Measurements from ENCODE around the gene PSMA7. TPM values are rescaled to one million over a fixed set of nuclear protein-coding genes. Genes with fewer than 3 reads are reported as not detected.
"Not testable (repeated sequence)": the region's sequence is repeated elsewhere in the genome, so short reads cannot be mapped to it uniquely, and the experiment has no call there.

The PSMA7 gene
- total RNA-seq, 6 experiments from 2014 or later: 296 to 357 (median 334) TPM

DNA sequence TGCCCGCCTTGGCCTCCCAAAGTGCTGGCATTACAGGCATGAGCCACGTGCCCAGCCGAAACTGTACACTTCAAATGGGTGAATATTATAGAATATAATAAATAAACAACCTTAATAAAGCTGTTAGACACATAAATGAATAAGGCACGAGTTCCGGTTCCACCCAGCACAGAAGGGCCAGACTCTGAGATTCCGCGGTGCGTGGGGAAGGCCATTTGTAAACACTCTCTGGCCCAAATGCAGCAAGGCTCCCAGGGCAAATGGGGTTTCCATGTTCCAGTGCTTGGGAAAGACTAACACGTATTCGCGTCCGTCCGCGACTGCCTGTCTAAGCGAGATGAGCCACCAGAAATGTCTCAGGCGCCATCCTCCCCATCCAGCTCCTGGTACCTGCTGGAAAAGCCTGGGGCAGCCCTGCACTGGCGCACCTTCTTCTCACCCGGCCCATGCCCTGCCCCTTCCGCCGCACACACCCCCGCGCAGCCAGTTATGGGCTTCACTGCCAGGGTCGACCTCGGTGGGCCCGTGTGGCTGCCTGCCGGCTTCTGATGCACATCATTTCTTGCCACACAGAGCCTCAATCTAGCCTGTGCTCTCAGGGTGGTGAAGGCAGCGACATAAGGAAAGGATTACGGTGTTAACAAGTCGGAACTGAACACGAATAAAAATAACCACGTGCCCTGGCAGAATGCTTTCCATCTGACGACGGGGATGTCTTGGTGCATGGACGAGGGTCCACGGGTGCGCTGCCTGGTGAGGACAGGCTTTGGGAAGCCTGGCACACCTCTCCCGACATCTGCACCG, 26.4 kb downstream of the PSMA7 start:
- Mint-ChIP-seq H3K4me3 (no peak overlapping the region), H3K27me3 (ENCODE audit: insufficient read depth) (peaks cover 20% of the 10 kb centered on the region), H3K27ac (no peak overlapping the region), H3K36me3 (ENCODE audit: low read depth) (peaks cover 11% of the 10 kb centered on the region), H3K9me3 (peaks cover 23% of the 10 kb centered on the region), H3K4me1 (ENCODE audit: low read depth) (peaks cover 11% of the 10 kb centered on the region)
- TF ChIP-seq, protein P1, sequence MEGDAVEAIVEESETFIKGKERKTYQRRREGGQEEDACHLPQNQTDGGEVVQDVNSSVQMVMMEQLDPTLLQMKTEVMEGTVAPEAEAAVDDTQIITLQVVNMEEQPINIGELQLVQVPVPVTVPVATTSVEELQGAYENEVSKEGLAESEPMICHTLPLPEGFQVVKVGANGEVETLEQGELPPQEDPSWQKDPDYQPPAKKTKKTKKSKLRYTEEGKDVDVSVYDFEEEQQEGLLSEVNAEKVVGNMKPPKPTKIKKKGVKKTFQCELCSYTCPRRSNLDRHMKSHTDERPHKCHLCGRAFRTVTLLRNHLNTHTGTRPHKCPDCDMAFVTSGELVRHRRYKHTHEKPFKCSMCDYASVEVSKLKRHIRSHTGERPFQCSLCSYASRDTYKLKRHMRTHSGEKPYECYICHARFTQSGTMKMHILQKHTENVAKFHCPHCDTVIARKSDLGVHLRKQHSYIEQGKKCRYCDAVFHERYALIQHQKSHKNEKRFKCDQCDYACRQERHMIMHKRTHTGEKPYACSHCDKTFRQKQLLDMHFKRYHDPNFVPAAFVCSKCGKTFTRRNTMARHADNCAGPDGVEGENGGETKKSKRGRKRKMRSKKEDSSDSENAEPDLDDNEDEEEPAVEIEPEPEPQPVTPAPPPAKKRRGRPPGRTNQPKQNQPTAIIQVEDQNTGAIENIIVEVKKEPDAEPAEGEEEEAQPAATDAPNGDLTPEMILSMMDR (IDR thresholded peaks at IDR 0.05): no peak
- no peak for DNase-seq

DNA sequence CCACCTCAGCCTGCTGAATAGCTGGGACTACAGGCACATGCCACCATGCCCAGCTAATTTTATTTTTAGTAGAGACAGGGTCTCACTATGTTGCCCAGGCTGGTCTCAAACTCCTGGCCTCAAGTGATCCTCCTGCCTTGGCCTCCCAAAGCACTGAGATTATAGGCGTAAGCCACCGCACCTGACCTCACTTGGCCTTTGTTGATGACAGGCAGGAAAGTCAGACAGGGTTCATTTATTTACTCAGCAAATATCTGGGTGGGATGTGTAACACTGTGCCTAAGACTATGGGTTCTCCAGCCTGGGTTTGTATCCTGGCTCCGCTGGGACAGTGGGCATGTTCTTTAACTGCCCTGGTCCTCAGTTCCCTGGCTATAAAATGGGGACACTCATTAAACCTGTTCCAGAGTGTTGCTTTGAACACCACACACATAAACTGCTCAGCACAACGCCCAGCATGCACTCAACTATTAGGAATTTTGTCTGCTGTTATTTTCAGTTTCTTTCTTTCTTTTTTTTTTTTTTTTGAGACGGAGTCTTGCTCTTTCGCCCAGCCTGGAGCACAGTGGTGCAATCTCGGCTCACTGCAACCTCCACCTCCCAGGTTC, 27.3 kb downstream of the PSMA7 start:
- not testable (repeated sequence) for DNase-seq; H3K27ac Mint-ChIP-seq; H3K4me1 Mint-ChIP-seq (ENCODE audit: low read depth); H3K4me3 Mint-ChIP-seq
- H3K9me3 Mint-ChIP-seq: peaks cover 30% of the 10 kb centered on the region
- peaks cover 14% of the 10 kb centered on the region for H3K36me3 Mint-ChIP-seq (ENCODE audit: low read depth)
- peaks cover 20% of the 10 kb centered on the region for H3K27me3 Mint-ChIP-seq (ENCODE audit: insufficient read depth)

DNA sequence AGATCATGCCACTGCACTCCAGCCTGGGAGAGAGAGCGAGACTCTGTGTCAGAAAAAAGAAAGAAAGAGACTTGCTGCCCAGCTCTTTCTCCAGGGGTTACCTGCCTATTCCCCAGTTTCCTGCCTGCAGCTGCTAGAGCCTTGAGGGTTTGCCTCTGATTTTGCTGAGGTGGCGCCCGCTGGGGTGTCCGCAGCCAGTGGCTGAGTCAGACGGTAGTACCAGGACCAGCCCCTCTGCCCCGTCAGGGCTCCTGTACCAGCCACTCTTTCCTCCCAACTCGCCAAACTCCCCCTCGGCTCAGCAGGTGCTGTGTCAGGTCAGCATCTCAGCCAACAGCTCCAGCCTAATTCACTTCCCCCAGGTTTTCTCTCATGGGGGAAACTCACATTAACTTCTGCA, 28.3 kb downstream of the PSMA7 start:
- Mint-ChIP-seq H3K9me3 (peaks cover 37% of the 10 kb centered on the region), H3K4me3 (no peak overlapping the region), H3K36me3 (ENCODE audit: low read depth) (peaks cover 20% of the 10 kb centered on the region), H3K27ac (no peak overlapping the region), H3K4me1 (ENCODE audit: low read depth) (0 out of 2 replicates have a peak, but pooled peaks cover 5% of the 10 kb centered on the region), H3K27me3 (ENCODE audit: insufficient read depth) (peaks cover 20% of the 10 kb centered on the region)
- DNase-seq: no peak
- TF ChIP-seq, protein P1 (IDR thresholded peaks at IDR 0.05): no peak

GRCh38 chr20:62112368-62112767, 30.8 kb downstream of the PSMA7 start:
- 0 out of 2 replicates have a peak, but pooled peaks cover 5% of the 10 kb centered on the region for H3K4me1 Mint-ChIP-seq (ENCODE audit: low read depth)
- H3K9me3 Mint-ChIP-seq: peaks cover 62% of the 10 kb centered on the region
- peaks cover 7% of the 10 kb centered on the region for H3K27me3 Mint-ChIP-seq (ENCODE audit: insufficient read depth)
- no peak overlapping the region for H3K4me3 Mint-ChIP-seq
- peaks cover 42% of the 10 kb centered on the region for H3K36me3 Mint-ChIP-seq (ENCODE audit: low read depth)
- no peak for DNase-seq
- TF ChIP-seq, protein P1 (IDR thresholded peaks at IDR 0.05): no peak
- no peak overlapping the region for H3K27ac Mint-ChIP-seq

- peaks cover 42% of the 10 kb centered on the region for H3K36me3 Mint-ChIP-seq (ENCODE audit: low read depth)
- peaks cover 74% of the 10 kb centered on the region for H3K9me3 Mint-ChIP-seq
- H3K27me3 Mint-ChIP-seq (ENCODE audit: insufficient read depth): peaks cover 2% of the 10 kb centered on the region
- H3K27ac Mint-ChIP-seq: no peak overlapping the region
- DNase-seq: no peak
- no peak overlapping the region for H3K4me3 Mint-ChIP-seq
- TF ChIP-seq, protein P1 (IDR thresholded peaks at IDR 0.05): no peak
- 0 out of 2 replicates have a peak, but pooled peaks cover 4% of the 10 kb centered on the region for H3K4me1 Mint-ChIP-seq (ENCODE audit: low read depth)
Observed at GRCh38 chr20:62111148-62111547, 32.0 kb downstream of the PSMA7 start.

DNA sequence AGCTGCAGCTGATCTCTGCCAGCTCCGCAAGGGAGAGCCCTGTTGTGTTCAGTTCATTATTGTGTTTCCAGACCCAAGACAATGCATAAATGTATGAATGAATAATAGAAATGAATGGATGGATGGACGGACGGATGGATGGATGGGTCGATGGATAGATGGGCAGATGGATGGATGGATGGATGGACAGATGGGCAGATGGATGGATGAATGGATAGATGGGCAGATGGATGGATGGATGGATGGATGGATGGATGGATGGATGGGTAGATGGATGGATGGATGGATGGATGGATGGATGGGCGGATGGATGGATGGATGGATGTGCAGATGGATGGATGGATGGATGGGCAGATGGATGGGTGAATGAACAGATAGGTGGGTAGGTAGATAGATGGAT, 37.6 kb downstream of the PSMA7 start:
- no peak overlapping the region for H3K27ac Mint-ChIP-seq
- DNase-seq: no peak
- H3K27me3 Mint-ChIP-seq (ENCODE audit: insufficient read depth): peaks cover 6% of the 10 kb centered on the region
- H3K9me3 Mint-ChIP-seq: peaks cover 74% of the 10 kb centered on the region
- peaks cover 6% of the 10 kb centered on the region; the same call in 1 of the 2 replicates for H3K4me1 Mint-ChIP-seq (ENCODE audit: low read depth)
- H3K4me3 Mint-ChIP-seq: no peak overlapping the region
- TF ChIP-seq, protein P1 (IDR thresholded peaks at IDR 0.05): no peak
- peaks cover 49% of the 10 kb centered on the region for H3K36me3 Mint-ChIP-seq (ENCODE audit: low read depth)
